Activated CD4-positive, alpha-beta T cell treated with anti-CD3 and anti-CD28 coated beads, Interleukin-10, Interleukin-2, amounts not matched to agents 100 ng/mL and 50 ng/mL, durations not matched to agents 16 hours and 8 hours (primary cell): ENCODE results near the gene ZNF595.
"Not testable (repeated sequence)": the region's sequence is repeated elsewhere in the genome, so short reads cannot be mapped to it uniquely, and the experiment has no call there.

Experiments used
- DNase-seq: peaks from one replicate; pipeline ENCODE4 v3.0.0-alpha.2; 2020

Gene ZNF595

DNA sequence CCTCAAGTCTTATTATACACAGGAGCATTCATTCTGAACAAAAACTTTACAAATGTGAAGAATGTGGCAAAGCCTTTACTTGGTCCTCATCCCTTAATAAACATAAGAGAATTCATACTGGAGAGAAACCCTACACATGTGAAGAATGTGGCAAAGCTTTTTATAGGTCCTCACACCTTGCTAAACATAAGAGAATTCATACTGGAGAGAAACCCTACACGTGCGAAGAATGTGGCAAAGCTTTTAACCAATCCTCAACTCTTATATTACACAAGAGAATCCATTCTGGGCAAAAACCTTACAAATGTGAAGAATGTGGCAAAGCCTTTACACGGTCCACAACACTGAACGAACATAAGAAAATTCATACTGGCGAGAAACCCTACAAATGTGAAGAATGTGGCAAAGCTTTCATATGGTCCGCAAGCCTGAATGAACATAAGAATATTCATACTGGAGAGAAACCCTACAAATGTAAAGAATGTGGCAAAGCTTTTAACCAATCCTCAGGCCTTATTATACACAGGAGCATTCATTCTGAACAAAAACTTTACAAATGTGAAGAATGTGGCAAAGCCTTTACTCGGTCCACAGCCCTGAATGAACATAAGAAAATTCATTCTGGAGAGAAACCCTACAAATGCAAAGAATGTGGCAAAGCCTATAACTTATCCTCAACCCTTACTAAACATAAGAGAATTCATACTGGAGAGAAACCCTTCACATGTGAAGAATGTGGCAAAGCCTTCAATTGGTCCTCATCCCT, 33.6 kb downstream of the ZNF595 start:
- not testable (repeated sequence) for DNase-seq

DNA sequence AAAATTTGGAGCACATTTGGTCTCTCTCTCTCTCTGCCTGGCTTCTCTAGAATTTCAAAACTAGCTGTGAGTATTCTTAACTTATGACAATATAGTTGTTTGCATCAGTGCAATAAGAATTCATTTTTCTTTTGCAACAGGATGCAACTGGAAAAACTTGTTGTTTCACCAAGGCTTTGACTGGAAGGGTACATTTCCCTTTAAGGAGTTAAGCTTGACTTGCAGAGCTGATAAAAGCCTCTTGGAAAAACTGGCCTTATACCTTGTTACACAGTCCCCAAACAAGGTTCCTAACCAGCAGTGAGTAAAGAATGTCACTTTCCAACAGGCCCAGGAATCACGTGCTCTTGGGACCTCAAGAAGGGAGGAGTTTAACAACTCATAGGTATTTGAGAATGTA, 45.3 kb downstream of the ZNF595 start:
- DNase-seq = no peak

DNA sequence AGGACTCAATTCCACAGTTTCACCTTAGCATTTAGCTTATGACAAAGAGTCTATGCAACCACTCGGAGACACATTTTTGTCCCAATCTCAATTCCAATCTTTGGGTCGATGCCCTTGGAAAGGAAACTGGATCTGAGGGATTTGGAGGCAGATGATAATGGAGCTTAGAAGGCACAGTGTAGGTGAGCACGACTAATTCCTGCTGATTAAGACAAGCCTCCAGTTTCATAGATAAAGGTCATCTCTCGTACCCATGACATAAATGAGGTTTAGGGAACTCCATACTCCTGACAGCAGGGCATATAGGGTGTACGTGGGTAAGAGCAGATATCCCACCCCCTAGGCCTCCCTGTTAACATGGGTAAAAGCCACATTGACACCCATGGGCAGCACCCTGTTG, 46.7 kb downstream of the ZNF595 start:
- DNase-seq = no peak

DNA sequence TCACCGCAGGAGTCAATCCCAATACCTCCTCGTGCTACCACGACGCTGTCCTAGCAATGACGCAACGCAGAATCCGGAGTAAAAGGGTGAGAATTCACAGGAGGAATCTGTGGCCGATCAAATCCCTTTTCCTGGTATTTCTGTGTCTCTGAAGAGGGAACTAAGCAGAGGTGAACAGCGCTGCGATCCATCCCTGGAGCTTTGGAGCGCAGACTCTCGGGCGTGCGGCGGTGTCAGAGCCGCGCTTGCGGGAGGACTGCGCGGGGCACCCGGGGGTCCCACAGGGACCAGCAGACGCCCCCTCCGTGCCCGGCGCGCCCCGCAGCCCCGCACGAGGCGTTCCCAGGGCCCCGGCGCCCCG, 53.9 kb downstream of the ZNF595 start:
- DNase-seq = no peak

DNA sequence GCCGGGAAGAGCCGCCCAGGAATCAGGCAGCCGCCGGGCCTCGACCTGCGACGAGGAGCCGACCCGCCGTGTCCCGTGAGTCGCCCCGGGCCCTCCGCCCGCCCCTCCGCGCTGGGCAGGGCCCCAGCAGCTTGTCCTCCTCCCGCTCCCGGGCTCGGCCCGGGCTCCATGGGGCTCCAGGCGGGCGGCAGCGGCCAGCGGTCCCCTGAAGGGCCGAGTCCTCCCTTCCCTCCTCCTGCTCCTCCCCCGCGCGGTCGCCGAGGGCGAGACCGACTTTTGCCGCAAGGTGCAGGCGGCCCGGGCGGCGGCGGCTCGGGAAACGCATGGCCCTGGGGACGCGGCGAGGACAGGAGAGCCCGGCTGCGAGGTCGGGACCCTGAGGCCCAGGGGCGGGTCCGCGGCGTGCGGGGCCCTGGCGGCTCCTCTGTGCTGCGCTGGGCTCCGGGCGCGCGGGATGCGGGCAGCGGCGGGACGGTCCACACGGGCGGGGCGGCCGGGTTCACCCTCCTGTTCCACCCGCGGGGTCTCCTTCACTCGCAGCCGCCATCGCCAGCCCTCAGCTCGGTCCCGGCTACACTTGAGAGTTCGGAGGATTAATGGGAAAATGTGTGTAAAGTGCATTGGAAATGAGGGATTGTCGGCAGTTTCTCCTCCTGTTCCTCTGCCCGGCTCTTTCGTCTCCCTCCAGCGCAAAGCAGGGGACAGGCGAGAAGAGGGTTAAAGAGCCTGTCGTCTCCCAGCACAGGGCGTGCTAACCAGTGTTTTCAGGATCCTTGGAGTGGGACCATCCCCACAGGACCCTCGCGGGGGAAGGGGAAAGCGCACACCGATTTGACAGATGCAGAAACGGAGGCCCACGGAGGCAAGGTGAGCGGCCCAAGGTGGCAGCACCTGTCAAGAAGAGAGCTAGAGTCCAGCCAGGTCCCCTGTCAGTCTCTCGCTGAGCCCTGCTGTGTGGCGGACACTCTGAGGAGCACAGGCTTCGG, 54.6 kb downstream of the ZNF595 start:
- no peak for DNase-seq

DNA sequence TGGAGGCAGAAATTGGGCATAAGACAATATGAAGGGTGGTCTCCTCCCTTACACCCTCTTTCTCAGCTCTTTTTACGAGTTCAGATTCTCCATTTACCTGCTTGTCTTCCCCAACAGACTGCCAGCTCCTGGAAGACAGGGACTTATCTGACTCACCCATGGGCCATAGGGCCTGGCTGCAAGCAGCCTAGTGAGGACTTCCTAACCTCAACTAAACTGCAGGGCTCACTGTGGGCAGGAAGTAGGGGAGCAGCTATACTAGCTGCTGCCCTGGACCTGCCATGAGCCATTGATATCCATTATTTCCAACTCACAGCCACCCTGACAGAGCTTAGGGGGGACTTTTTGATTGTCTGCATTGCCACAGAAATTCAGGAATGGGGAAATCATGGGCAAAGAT, 59.6 kb downstream of the ZNF595 start:
- DNase-seq = no peak

DNA sequence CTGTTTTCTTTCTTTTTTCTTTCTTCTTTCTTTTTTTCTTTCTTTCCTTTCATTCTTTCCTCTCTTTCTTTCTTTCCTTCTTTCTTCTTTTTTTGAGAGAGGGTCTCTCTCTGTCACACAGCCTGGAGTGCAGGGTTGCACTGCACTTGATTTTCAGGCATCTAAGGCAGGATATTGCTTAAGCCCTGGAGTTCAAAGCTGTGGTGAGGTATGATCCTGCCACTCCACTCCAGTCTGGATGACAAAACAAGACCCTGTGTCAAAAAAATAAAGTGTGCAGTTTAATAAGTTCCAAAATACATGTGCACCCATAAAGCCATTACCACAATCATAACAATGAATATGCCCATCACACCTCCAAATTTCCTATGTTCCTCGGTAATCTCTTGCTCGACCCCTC, 60.6 kb downstream of the ZNF595 start:
- no peak for DNase-seq

DNA sequence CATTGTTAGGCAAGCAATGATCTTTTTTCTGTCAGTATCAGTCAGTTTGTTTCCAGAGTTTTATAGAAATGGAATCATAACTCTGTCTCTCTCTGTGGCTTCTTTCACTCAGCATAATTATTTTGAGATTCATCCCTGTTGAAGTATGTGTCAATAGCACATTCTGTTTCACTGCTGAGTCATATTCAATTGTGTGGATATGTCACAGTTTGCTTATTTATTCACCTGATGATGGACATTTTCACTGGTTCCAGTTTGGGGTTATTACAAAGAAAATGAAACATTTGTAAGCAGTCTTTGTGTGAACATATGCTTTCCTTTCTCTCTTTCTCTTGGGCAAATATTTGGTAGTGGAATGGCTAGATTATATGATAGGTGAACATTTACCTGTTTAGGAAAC, 61.0 kb downstream of the ZNF595 start:
- DNase-seq = no peak

DNA sequence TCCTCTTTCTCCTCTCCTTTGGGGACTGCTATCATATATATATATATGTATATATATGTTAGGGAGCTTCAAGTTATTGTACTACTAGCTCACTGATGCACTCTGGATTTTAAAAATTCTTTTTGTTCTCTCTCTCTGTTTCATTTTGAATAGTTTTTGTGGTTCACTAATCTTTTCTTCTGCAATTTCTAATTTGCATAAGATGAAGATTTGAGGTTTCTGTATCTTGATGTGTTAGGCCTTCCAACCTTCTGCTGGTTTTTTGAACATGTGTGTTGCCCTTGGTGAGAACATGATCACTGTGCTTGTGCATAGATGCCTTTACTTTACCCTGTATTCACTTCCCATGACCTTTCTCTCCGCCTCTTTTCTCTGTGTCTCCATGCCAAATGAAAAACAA, 63.4 kb downstream of the ZNF595 start:
- no peak for DNase-seq

DNA sequence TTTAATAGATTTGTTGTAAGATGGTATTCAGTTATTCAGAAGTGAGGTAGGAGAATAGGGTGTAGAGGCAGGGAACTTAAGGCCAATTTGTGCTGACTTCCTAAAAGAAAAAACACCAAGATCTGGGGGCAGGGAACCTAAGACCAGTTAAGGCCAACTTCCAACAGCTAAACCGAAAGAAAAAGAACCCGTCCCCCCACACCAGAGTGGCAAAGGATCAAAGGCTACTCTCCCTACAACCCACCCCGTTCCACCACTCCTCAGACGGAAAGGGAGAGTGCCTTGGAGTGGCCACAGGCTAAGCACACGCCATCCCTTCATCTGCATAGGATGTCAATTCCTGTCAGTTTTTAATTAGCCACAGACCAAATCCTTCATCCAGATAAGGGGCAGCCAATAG, 67.5 kb downstream of the ZNF595 start:
- DNase-seq = no peak

DNA sequence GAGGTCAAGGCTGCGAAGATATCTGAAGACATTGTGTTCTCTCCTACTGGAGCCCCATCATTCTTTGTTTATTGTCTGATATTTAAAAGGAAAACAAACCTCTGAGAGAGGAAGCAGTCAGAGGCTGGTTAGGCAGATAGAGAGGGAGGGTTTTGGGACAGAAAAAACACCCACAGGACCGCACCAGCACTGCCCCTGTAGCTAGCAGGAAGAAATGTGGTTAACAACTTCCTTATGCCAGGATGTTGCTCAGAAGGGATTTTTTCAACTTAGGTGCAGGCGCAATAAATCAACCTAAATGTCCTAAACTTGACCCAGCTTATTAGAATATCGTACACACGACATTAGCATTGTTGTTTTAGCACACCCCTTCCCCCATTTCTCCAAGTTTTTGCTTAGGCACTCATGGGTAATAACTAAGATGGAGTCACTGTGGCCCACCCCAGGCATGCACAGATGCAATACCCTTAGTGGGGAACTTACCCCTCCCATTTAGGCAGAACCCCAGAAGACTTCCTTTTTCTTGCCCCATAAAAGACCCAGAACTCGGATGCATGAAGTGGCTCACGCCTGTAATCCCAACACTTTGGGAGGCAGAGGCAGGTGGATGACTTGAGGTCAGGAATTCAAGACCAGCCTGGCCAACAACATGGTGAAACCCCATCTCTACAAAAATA, 68.4 kb downstream of the ZNF595 start:
- DNase-seq = peak; percentile 50

DNA sequence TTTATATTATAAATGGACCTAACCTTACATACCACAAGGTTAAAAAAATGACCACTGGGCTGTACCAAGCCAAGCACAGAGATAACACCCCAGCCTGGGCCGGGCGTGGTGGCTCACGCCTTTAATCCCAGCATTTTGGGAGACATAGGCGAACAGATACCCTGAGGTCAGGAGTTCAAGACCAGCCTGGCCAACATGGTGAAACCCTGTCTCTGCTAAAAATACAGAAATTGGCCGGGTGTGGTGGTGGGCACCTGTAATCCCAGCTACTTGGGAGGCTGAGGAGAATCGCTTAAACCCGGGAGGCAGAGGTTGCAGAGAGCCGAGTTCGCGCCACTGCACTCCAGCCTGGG, 70.8 kb downstream of the ZNF595 start:
- not testable (repeated sequence) for DNase-seq

DNA sequence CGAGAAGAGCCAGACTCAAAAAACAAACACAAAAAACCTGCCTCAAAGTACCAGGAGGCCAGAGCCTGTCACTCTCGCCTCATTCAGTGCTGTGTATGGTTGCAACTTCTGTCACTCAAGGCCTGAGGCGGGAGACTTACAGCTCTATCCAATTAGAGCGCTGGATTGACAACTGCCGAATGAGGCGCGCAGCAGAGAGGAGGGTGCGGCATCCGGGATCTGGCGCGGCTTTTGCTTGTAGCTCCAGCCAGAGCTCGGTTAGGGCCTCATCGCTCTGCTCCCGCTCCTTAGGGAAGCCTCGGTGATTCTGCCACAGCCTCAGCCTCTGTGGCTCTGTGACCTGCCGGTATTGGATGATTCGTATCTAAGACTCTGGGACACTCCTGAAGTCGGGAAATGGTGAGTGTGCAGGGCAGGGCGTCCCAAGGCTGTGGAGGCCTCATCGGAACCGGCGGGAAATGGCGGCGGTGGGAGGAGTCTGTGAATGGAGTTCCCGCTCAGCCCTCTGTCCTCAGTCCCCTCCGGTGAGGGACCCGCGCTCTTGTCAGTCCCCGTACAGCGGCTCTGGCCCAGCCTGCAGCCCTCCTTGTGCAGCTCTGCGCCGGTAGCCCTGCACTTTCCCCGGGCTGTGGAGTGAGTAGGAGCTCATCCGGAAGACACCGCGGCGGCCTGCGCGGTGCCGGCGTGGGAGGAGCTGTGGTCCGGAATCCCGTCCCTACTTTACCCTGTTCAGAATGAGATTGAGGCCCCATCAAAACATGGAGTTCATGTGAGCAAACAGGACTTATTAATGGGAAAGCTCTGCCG, 71.4 kb downstream of the ZNF595 start, which contains the start of gene ZNF718:
TSS of gene ZNF718 (plus strand) at position 227 of the 807 bp plus-strand sequence. CDS start at position 397, 170 bp downstream.
- peak; percentile 96 for DNase-seq

DNA sequence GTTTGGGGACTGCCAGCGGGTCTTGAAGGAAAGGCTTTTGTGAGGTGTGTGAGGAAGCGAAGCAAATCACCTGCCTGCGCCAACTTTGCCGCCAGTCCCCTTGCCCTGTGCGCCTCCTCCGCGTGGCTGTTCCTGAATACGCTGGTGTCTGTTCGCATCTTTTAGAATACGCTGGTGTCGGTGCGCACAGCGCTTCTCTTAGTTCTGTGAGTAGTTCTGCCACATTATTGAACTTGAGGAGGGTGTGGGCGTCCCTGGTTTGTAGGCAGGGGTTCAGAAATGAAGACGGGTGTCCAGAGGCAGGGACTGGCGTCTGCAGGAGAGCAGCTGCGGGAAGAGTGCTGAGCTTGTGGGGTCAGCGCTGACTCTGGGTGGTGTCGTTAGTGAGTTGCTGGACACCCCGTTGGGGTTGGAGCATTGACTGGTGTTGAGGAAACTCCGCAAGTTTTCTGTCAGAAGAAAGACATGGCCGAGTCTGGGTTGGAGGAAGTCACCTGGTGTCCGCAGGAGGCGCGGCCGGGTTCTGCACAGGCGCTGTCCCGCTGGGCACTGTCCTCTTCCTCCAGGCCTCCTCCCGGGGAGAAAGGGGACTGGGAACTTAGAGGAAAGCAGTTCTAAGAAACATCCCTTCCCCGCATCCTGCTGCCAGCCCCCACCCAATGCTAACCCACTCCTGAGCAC, 72.1 kb downstream of the ZNF595 start:
- DNase-seq = peak; percentile 41

DNA sequence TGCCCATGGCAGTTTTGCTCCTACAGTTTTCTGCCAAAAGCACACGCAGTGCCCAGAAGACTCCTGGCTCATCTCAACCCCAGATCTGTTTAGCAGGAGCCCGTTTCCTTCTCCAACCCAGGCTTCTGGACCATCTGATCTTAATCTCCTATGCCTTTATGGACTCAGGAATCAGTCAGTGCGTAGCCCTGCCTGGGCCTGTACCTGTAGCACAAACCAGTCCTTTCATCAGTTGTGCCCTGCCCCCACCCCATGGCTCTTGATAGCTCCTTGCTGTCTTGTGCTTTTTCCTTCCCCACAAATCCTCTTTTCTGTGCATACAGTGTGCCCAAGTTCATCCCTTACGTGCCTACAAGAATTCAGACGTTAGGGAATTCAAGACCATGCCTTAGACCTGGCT, 72.7 kb downstream of the ZNF595 start:
- no peak for DNase-seq

DNA sequence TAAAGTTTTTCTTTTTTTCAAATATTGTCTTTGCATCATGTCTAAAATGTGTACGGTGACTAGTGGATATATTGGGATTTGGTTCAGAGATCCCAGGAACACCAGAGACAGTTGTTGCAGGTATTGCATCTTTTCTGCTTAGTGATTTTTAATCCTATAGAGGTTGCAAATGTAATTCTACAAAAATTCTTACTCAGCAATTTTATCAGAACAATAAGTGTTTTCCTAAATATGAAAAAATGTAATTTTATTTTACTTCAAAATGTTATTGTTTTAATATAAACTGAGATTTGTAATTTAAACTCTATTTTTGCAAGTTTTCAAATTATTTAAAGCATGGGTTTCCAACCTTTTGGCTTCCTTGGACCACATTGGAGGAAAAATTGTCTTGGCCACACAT, 79.4 kb downstream of the ZNF595 start:
- no peak for DNase-seq
